Muscle of arm (tissue), 12 donors: Measurements from ENCODE around the gene HOXA11. TPM values are rescaled to one million over a fixed set of nuclear protein-coding genes. Genes with fewer than 3 reads are reported as not detected.
A peak's percentile ranks its signal among the peaks of the same experiment; 100 is the strongest.

ENCODE experiments used
- DNase-seq: peaks from one replicate; pipeline ENCODE4 v3.0.0-alpha.2; 2013
- polyA plus RNA-seq, 12 donors: library from polyadenylated mRNA; unstranded; fragments of 120-200 nt; gene quantifications; one replicate each; pipeline ENCODE4 v1.2.1, GENCODE V29; 2013; ENCODE audit not compliant: insufficient read length in 12 of 12

Gene HOXA11
- polyA plus RNA-seq, 12 donors: 0.58 to 10.1 (median 2.2) TPM; not detected in 1

- peak; percentile 53 for DNase-seq
Observed at GRCh38 chr7:27148031-27148755, 36.8 kb downstream of the HOXA11 start.

GRCh38 chr7:27147199-27148030 is 37.6 kb downstream of the HOXA11 start, which contains the start of gene HOXA6:
HOXA6 (minus strand) TSS chr7:27147774; CDS start chr7:27147749, 25 bp downstream.
- DNase-seq: peak; percentile 70

GRCh38 chr7:27146491-27147198 is 38.4 kb downstream of the HOXA11 start:
- DNase-seq: no peak

- no peak for DNase-seq
Observed at GRCh38 chr7:27145914-27146412, 39.1 kb downstream of the HOXA11 start.

GRCh38 chr7:27145165-27145913 is 39.7 kb downstream of the HOXA11 start:
- peak; percentile 35 for DNase-seq

- DNase-seq: no peak
Observed at GRCh38 chr7:27144781-27145164, 40.3 kb downstream of the HOXA11 start.

- DNase-seq: peak; percentile 45
Observed at GRCh38 chr7:27143950-27144780, 40.9 kb downstream of the HOXA11 start.

GRCh38 chr7:27143023-27143949 is 41.7 kb downstream of the HOXA11 start, which contains the start of gene HOXA5:
HOXA5 (minus strand) TSS chr7:27143681; CDS start chr7:27143607, 74 bp downstream.
- DNase-seq: peak; percentile 80

- peak; percentile 41 for DNase-seq
Observed at GRCh38 chr7:27142580-27143022, 42.4 kb downstream of the HOXA11 start.

GRCh38 chr7:27141923-27142579 is 43.0 kb downstream of the HOXA11 start:
- DNase-seq: no peak

- no peak for DNase-seq
Observed at GRCh38 chr7:27141137-27141922, 43.7 kb downstream of the HOXA11 start.

- DNase-seq: no peak
Observed at GRCh38 chr7:27140126-27140857, 44.7 kb downstream of the HOXA11 start.

GRCh38 chr7:27139334-27140125 is 45.5 kb downstream of the HOXA11 start:
- no peak for DNase-seq

GRCh38 chr7:27138985-27139333 is 46.1 kb downstream of the HOXA11 start:
- DNase-seq: no peak

GRCh38 chr7:27138472-27138871 is 46.6 kb downstream of the HOXA11 start:
- no peak for DNase-seq
